ENCODE results near the gene SFTPB.
"Not testable (repeated sequence)": the region's sequence is repeated elsewhere in the genome, so short reads cannot be mapped to it uniquely, and the experiment has no call there.

SFTPB gene

GRCh38 chr2:85659324-85659981 is 8.5 kb downstream of the SFTPB start:
- Histone ChIP-seq H3K9me3 (ENCODE audit: control insufficient read depth in 1 of 2, low read length in 2 of 2) (no peaks in the 10 kb centered on the region), H3K4me3 (ENCODE audit: low read depth in 1 of 2, low read length in 2 of 2) (no peak overlapping the region), H3K27ac (ENCODE audit: low read depth, low read length) (no peak overlapping the region), H3K27me3 (ENCODE audit: control insufficient read depth in 1 of 2, insufficient read depth in 2 of 2, low read length in 2 of 2) (no peaks in the 10 kb centered on the region), H3K4me1 (ENCODE audit: control insufficient read depth in 1 of 2, insufficient read depth in 2 of 2, low read length in 2 of 2) (no peaks in the 10 kb centered on the region), H3K36me3 (ENCODE audit: control insufficient read depth in 1 of 2, insufficient read depth in 2 of 2, low read length in 2 of 2) (peaks cover 0 to 13% of the 10 kb centered on the region in 2 donors), H3K9ac (ENCODE audit: low read depth in 1 of 2, low read length in 2 of 2) (no peak overlapping the region)

GRCh38 chr2:85657399-85657798 is 10.6 kb downstream of the SFTPB start:
- H3K9me3 ChIP-seq (ENCODE audit: control insufficient read depth in 1 of 2, low read length in 2 of 2); H3K27ac ChIP-seq (ENCODE audit: low read depth, low read length); H3K9ac ChIP-seq (ENCODE audit: low read depth in 1 of 2, low read length in 2 of 2); H3K27me3 ChIP-seq (ENCODE audit: control insufficient read depth in 1 of 2, insufficient read depth in 2 of 2, low read length in 2 of 2); H3K4me3 ChIP-seq (ENCODE audit: low read depth in 1 of 2, low read length in 2 of 2); H3K4me1 ChIP-seq (ENCODE audit: control insufficient read depth in 1 of 2, insufficient read depth in 2 of 2, low read length in 2 of 2): not testable (repeated sequence)
- H3K36me3 ChIP-seq (ENCODE audit: control insufficient read depth in 1 of 2, insufficient read depth in 2 of 2, low read length in 2 of 2) = peaks cover 0 to 13% of the 10 kb centered on the region in 2 donors

- peaks cover under 1 to 20% of the 10 kb centered on the region in 2 donors for H3K36me3 ChIP-seq (ENCODE audit: control insufficient read depth in 1 of 2, insufficient read depth in 2 of 2, low read length in 2 of 2)
- no peak overlapping the region for H3K4me3 ChIP-seq (ENCODE audit: low read depth in 1 of 2, low read length in 2 of 2)
- H3K27me3 ChIP-seq (ENCODE audit: control insufficient read depth in 1 of 2, insufficient read depth in 2 of 2, low read length in 2 of 2) = no peaks in the 10 kb centered on the region
- no peak overlapping the region for H3K27ac ChIP-seq (ENCODE audit: low read depth, low read length)
- no peaks in the 10 kb centered on the region for H3K9me3 ChIP-seq (ENCODE audit: control insufficient read depth in 1 of 2, low read length in 2 of 2)
- no peak overlapping the region for H3K9ac ChIP-seq (ENCODE audit: low read depth in 1 of 2, low read length in 2 of 2)
- no peaks in the 10 kb centered on the region for H3K4me1 ChIP-seq (ENCODE audit: control insufficient read depth in 1 of 2, insufficient read depth in 2 of 2, low read length in 2 of 2)
These were observed 11.5 kb downstream of the SFTPB start for GRCh38 chr2:85656468-85656867.

GRCh38 chr2:85655961-85656417 is 12.0 kb downstream of the SFTPB start:
- no peaks in the 10 kb centered on the region for H3K9me3 ChIP-seq (ENCODE audit: control insufficient read depth in 1 of 2, low read length in 2 of 2)
- H3K27me3 ChIP-seq (ENCODE audit: control insufficient read depth in 1 of 2, insufficient read depth in 2 of 2, low read length in 2 of 2) = no peaks in the 10 kb centered on the region
- H3K4me3 ChIP-seq (ENCODE audit: low read depth in 1 of 2, low read length in 2 of 2) = no peak overlapping the region
- H3K36me3 ChIP-seq (ENCODE audit: control insufficient read depth in 1 of 2, insufficient read depth in 2 of 2, low read length in 2 of 2) = peaks cover 4 to 24% of the 10 kb centered on the region in 2 donors
- H3K4me1 ChIP-seq (ENCODE audit: control insufficient read depth in 1 of 2, insufficient read depth in 2 of 2, low read length in 2 of 2) = no peaks in the 10 kb centered on the region
- no peak overlapping the region for H3K9ac ChIP-seq (ENCODE audit: low read depth in 1 of 2, low read length in 2 of 2)
- no peak overlapping the region for H3K27ac ChIP-seq (ENCODE audit: low read depth, low read length)

GRCh38 chr2:85653996-85654395 is 14.0 kb downstream of the SFTPB start:
- no peaks in the 10 kb centered on the region for H3K4me1 ChIP-seq (ENCODE audit: control insufficient read depth in 1 of 2, insufficient read depth in 2 of 2, low read length in 2 of 2)
- no peak overlapping the region for H3K4me3 ChIP-seq (ENCODE audit: low read depth in 1 of 2, low read length in 2 of 2)
- H3K27me3 ChIP-seq (ENCODE audit: control insufficient read depth in 1 of 2, insufficient read depth in 2 of 2, low read length in 2 of 2) = no peaks in the 10 kb centered on the region
- H3K9ac ChIP-seq (ENCODE audit: low read depth in 1 of 2, low read length in 2 of 2) = no peak overlapping the region
- H3K36me3 ChIP-seq (ENCODE audit: control insufficient read depth in 1 of 2, insufficient read depth in 2 of 2, low read length in 2 of 2) = peaks cover 10 to 36% of the 10 kb centered on the region in 2 donors
- H3K9me3 ChIP-seq (ENCODE audit: control insufficient read depth in 1 of 2, low read length in 2 of 2) = no peaks in the 10 kb centered on the region
- no peak overlapping the region for H3K27ac ChIP-seq (ENCODE audit: low read depth, low read length)

GRCh38 chr2:85652056-85652455 is 15.9 kb downstream of the SFTPB start:
- no peak overlapping the region for H3K27ac ChIP-seq (ENCODE audit: low read depth, low read length)
- peaks cover 0 to 6% of the 10 kb centered on the region in 2 donors for H3K4me1 ChIP-seq (ENCODE audit: control insufficient read depth in 1 of 2, insufficient read depth in 2 of 2, low read length in 2 of 2)
- H3K36me3 ChIP-seq (ENCODE audit: control insufficient read depth in 1 of 2, insufficient read depth in 2 of 2, low read length in 2 of 2) = peaks cover 24 to 51% of the 10 kb centered on the region in 2 donors
- no peaks in the 10 kb centered on the region for H3K27me3 ChIP-seq (ENCODE audit: control insufficient read depth in 1 of 2, insufficient read depth in 2 of 2, low read length in 2 of 2)
- H3K4me3 ChIP-seq (ENCODE audit: low read depth in 1 of 2, low read length in 2 of 2) = no peak overlapping the region
- no peak overlapping the region for H3K9ac ChIP-seq (ENCODE audit: low read depth in 1 of 2, low read length in 2 of 2)
- H3K9me3 ChIP-seq (ENCODE audit: control insufficient read depth in 1 of 2, low read length in 2 of 2) = no peaks in the 10 kb centered on the region

- no peak overlapping the region for H3K9ac ChIP-seq (ENCODE audit: low read depth in 1 of 2, low read length in 2 of 2)
- no peaks in the 10 kb centered on the region for H3K27me3 ChIP-seq (ENCODE audit: control insufficient read depth in 1 of 2, insufficient read depth in 2 of 2, low read length in 2 of 2)
- peaks cover 0 to 6% of the 10 kb centered on the region in 2 donors for H3K4me1 ChIP-seq (ENCODE audit: control insufficient read depth in 1 of 2, insufficient read depth in 2 of 2, low read length in 2 of 2)
- peaks cover 24 to 58% of the 10 kb centered on the region in 2 donors for H3K36me3 ChIP-seq (ENCODE audit: control insufficient read depth in 1 of 2, insufficient read depth in 2 of 2, low read length in 2 of 2)
- H3K4me3 ChIP-seq (ENCODE audit: low read depth in 1 of 2, low read length in 2 of 2) = no peak overlapping the region
- no peaks in the 10 kb centered on the region for H3K9me3 ChIP-seq (ENCODE audit: control insufficient read depth in 1 of 2, low read length in 2 of 2)
- H3K27ac ChIP-seq (ENCODE audit: low read depth, low read length) = no peak overlapping the region
These were observed 16.9 kb downstream of the SFTPB start for GRCh38 chr2:85651097-85651496.

GRCh38 chr2:85650456-85650855 is 17.5 kb downstream of the SFTPB start:
- no peak overlapping the region for H3K27ac ChIP-seq (ENCODE audit: low read depth, low read length)
- peaks cover 0 to 6% of the 10 kb centered on the region in 2 donors for H3K4me1 ChIP-seq (ENCODE audit: control insufficient read depth in 1 of 2, insufficient read depth in 2 of 2, low read length in 2 of 2)
- no peaks in the 10 kb centered on the region for H3K27me3 ChIP-seq (ENCODE audit: control insufficient read depth in 1 of 2, insufficient read depth in 2 of 2, low read length in 2 of 2)
- H3K4me3 ChIP-seq (ENCODE audit: low read depth in 1 of 2, low read length in 2 of 2) = no peak overlapping the region
- no peaks in the 10 kb centered on the region for H3K9me3 ChIP-seq (ENCODE audit: control insufficient read depth in 1 of 2, low read length in 2 of 2)
- H3K36me3 ChIP-seq (ENCODE audit: control insufficient read depth in 1 of 2, insufficient read depth in 2 of 2, low read length in 2 of 2) = peaks cover 24 to 58% of the 10 kb centered on the region in 2 donors
- H3K9ac ChIP-seq (ENCODE audit: low read depth in 1 of 2, low read length in 2 of 2) = no peak overlapping the region

GRCh38 chr2:85649201-85650190 is 18.5 kb downstream of the SFTPB start:
- H3K27me3 ChIP-seq (ENCODE audit: control insufficient read depth in 1 of 2, insufficient read depth in 2 of 2, low read length in 2 of 2) = no peaks in the 10 kb centered on the region
- no peaks in the 10 kb centered on the region for H3K9me3 ChIP-seq (ENCODE audit: control insufficient read depth in 1 of 2, low read length in 2 of 2)
- H3K36me3 ChIP-seq (ENCODE audit: control insufficient read depth in 1 of 2, insufficient read depth in 2 of 2, low read length in 2 of 2) = peaks cover 29 to 66% of the 10 kb centered on the region in 2 donors
- H3K4me3 ChIP-seq (ENCODE audit: low read depth in 1 of 2, low read length in 2 of 2) = no peak overlapping the region
- H3K4me1 ChIP-seq (ENCODE audit: control insufficient read depth in 1 of 2, insufficient read depth in 2 of 2, low read length in 2 of 2) = peaks cover 0 to 6% of the 10 kb centered on the region in 2 donors
- H3K9ac ChIP-seq (ENCODE audit: low read depth in 1 of 2, low read length in 2 of 2) = no peak overlapping the region
- H3K27ac ChIP-seq (ENCODE audit: low read depth, low read length) = no peak overlapping the region

GRCh38 chr2:85648619-85649018 is 19.4 kb downstream of the SFTPB start:
- Histone ChIP-seq H3K4me3 (ENCODE audit: low read depth in 1 of 2, low read length in 2 of 2) (no peak overlapping the region), H3K27ac (ENCODE audit: low read depth, low read length) (no peak overlapping the region), H3K4me1 (ENCODE audit: control insufficient read depth in 1 of 2, insufficient read depth in 2 of 2, low read length in 2 of 2) (peaks cover 0 to 6% of the 10 kb centered on the region in 2 donors), H3K9me3 (ENCODE audit: control insufficient read depth in 1 of 2, low read length in 2 of 2) (no peaks in the 10 kb centered on the region), H3K36me3 (ENCODE audit: control insufficient read depth in 1 of 2, insufficient read depth in 2 of 2, low read length in 2 of 2) (peaks cover 29 to 73% of the 10 kb centered on the region in 2 donors), H3K9ac (ENCODE audit: low read depth in 1 of 2, low read length in 2 of 2) (no peak overlapping the region), H3K27me3 (ENCODE audit: control insufficient read depth in 1 of 2, insufficient read depth in 2 of 2, low read length in 2 of 2) (no peaks in the 10 kb centered on the region)
